Gastroesophageal sphincter (tissue), 4 donors: ENCODE results near the gene SUPT4H1. TPM values are rescaled to one million over a fixed set of nuclear protein-coding genes. Genes with fewer than 3 reads are reported as not detected.

Experiments
- ATAC-seq: fragments of 150-250 bp; one replicate; pipeline ENCODE4 v1.9.1; 2016; ENCODE audit warnings: mild to moderate bottlenecking, moderate library complexity
- H3K27ac ChIP-seq, 4 donors: fragments of 200-600 bp; sonication (generic) in 3 of 4; 1 replicate in 3 of 4; 2 replicates in 1 of 4; pipeline ENCODE4 v1.5.1; 2016 to 2019
- H3K27me3 ChIP-seq: fragments of 200-600 bp; sonication (generic); one replicate; pipeline ENCODE4 v1.5.1; 2019
- H3K36me3 ChIP-seq, 2 donors: fragments of 200-600 bp; sonication (generic); one replicate each; pipeline ENCODE4 v1.5.1; 2019; ENCODE audit warnings: control low read depth in 1 of 2
- H3K4me1 ChIP-seq, 3 donors: fragments of 200-600 bp; sonication (generic); 1 replicate in 2 of 3; 2 replicates in 1 of 3; pipeline ENCODE4 v1.5.1; 2016 to 2019; ENCODE audit warnings: control low read depth in 2 of 3
- H3K4me3 ChIP-seq, 2 donors: fragments of 200-600 bp; sonication (generic); one replicate each; pipeline ENCODE4 v1.5.1; 2019; ENCODE audit warnings: mild to moderate bottlenecking in 1 of 2, moderate library complexity in 1 of 2
- H3K9me3 ChIP-seq, 3 donors: fragments of 200-600 bp; sonication (generic); one replicate each; pipeline ENCODE4 v1.5.1; 2017 to 2019; ENCODE audit warnings: control low read depth in 2 of 3
- CTCF ChIP-seq, 4 experiments: fragments of 200-600 bp in 2 of 4; fragments of 450-650 bp in 2 of 4; sonication (generic) in 1 of 4; IDR thresholded peaks; one replicate each; pipeline ENCODE4 v1.5.1; 2017 to 2019; ENCODE audit warnings: antibody characterized with exemption in 4 of 4, mild to moderate bottlenecking in 2 of 4, moderate library complexity in 2 of 4
- EP300 ChIP-seq: sonication (generic); formaldehyde crosslinking; IDR thresholded peaks from one replicate; pipeline ENCODE4 v1.6.1; 2017; ENCODE audit warnings: antibody characterized with exemption, mild to moderate bottlenecking
- POLR2A ChIP-seq, 2 donors: fragments of 450-650 bp; IDR thresholded peaks; one replicate each; pipeline ENCODE4 v1.6.1; 2017; ENCODE audit warnings: antibody characterized with exemption in 2 of 2, mild to moderate bottlenecking in 2 of 2, moderate library complexity in 1 of 2
- POLR2AphosphoS5 ChIP-seq: sonication (generic); formaldehyde crosslinking; IDR thresholded peaks from one replicate; pipeline ENCODE4 v1.6.1; 2017; ENCODE audit warnings: antibody characterized with exemption
- WGBS, 2 donors: methylation state at CpG; one replicate each; pipeline ENCODE4 v1.1.5; 2018; ENCODE audit warnings: low coverage in 1 of 2; 5-methylcytosine and 5-hydroxymethylcytosine counted together
- total RNA-seq, 4 donors: library from RNA; depleted of rRNA; stranded (reverse); fragments of >200 nt; gene quantifications; one replicate each; pipeline ENCODE4 v1.1.0, GENCODE V29; 2016

SUPT4H1 gene
- total RNA-seq, 4 donors from 2014 or later, result 40.1 to 55.4 (median 45.1) TPM

- no peaks in the 10 kb centered on the region for H3K27me3 ChIP-seq
- H3K27ac ChIP-seq, result no peak overlapping the region
- no peaks in the 10 kb centered on the region for H3K4me1 ChIP-seq
- 80% methylated on average over 1 of the region's 23 CpGs; no CpG with 5 or more reads in 1 of the 2 donors for WGBS, 2 donors
- TF ChIP-seq CTCF (IDR thresholded peaks at IDR 0.05) (no peak), EP300 (no peak), POLR2A (IDR thresholded peaks at IDR 0.05) (no peak), POLR2AphosphoS5 (no peak)
- no peaks in the 10 kb centered on the region for H3K9me3 ChIP-seq
- peaks cover 0 to 66% of the 10 kb centered on the region in 2 donors for H3K36me3 ChIP-seq
- ATAC-seq, result no peak
- H3K4me3 ChIP-seq, result no peak overlapping the region
These were observed 41.2 kb downstream of the SUPT4H1 start for GRCh38 chr17:58310511-58311428.

GRCh38 chr17:58309918-58310259 lies 42.1 kb downstream of the SUPT4H1 start:
- no peaks in the 10 kb centered on the region for H3K9me3 ChIP-seq
- no peak overlapping the region for H3K27ac ChIP-seq
- H3K27me3 ChIP-seq, result no peaks in the 10 kb centered on the region
- no peak for TF ChIP-seq POLR2AphosphoS5
- TF ChIP-seq CTCF (IDR thresholded peaks at IDR 0.05), result no peak
- no peak for TF ChIP-seq EP300
- no peak for TF ChIP-seq POLR2A (IDR thresholded peaks at IDR 0.05)
- 80 to 100% methylated on average over 1 of the region's 5 CpGs for WGBS, 2 donors
- no peaks in the 10 kb centered on the region for H3K4me1 ChIP-seq
- H3K36me3 ChIP-seq, result peaks cover 0 to 73% of the 10 kb centered on the region in 2 donors
- ATAC-seq, result no peak
- H3K4me3 ChIP-seq, result no peak overlapping the region

GRCh38 chr17:58308985-58309917 lies 42.8 kb downstream of the SUPT4H1 start:
- Histone ChIP-seq H3K27ac (no peak overlapping the region), H3K36me3 (peaks cover 0 to 70% of the 10 kb centered on the region in 2 donors), H3K4me1 (no peaks in the 10 kb centered on the region), H3K9me3 (no peaks in the 10 kb centered on the region), H3K4me3 (no peak overlapping the region), H3K27me3 (no peaks in the 10 kb centered on the region)
- TF ChIP-seq EP300 (no peak), CTCF (IDR thresholded peaks at IDR 0.05) (no peak), POLR2AphosphoS5 (no peak), POLR2A (IDR thresholded peaks at IDR 0.05) (no peak)
- no peak for ATAC-seq
- WGBS, 2 donors, result 60 to 94% methylated on average over 1 to 3 of the region's 21 CpGs

GRCh38 chr17:58308173-58308984 lies 43.6 kb downstream of the SUPT4H1 start:
- Histone ChIP-seq H3K36me3 (peaks cover 0 to 64% of the 10 kb centered on the region in 2 donors), H3K27me3 (no peaks in the 10 kb centered on the region), H3K9me3 (no peaks in the 10 kb centered on the region), H3K4me3 (no peak overlapping the region), H3K4me1 (no peaks in the 10 kb centered on the region), H3K27ac (no peak overlapping the region)
- no peak for TF ChIP-seq EP300
- TF ChIP-seq POLR2A (IDR thresholded peaks at IDR 0.05), result no peak
- peak in 1 of 4 experiments; percentile 24 for TF ChIP-seq CTCF (IDR thresholded peaks at IDR 0.05)
- ATAC-seq, result no peak
- WGBS, 2 donors, result 50 to 60% methylated on average over 1 to 2 of the region's 32 CpGs
